ENCODE results near the gene ADD3. TPM values are rescaled to one million over a fixed set of nuclear protein-coding genes. Genes with fewer than 3 reads are reported as not detected.

ADD3 gene
- polyA plus RNA-seq, 3 donors, result 94.8 to 126 (median 111) TPM

GRCh38 chr10:110184398-110184797, 176.6 kb downstream of the ADD3 start:
- Histone ChIP-seq H3K4me1 (ENCODE audit: control insufficient read depth in 1 of 2, insufficient read depth in 2 of 2, low read length in 2 of 2) (peaks cover 0 to 13% of the 10 kb centered on the region in 2 donors), H3K4me3 (replicated peaks in 1 of 3; ENCODE audit: low read depth in 2 of 3, low read length in 3 of 3) (no peak overlapping the region), H3K36me3 (replicated peaks in 1 of 2; ENCODE audit: control insufficient read depth in 1 of 2, insufficient read depth in 2 of 2, low read length in 2 of 2) (no peaks in the 10 kb centered on the region), H3K9me3 (replicated peaks in 1 of 2; ENCODE audit: control insufficient read depth in 1 of 2, insufficient read depth in 1 of 2, low read length in 2 of 2) (no peaks in the 10 kb centered on the region), H3K79me2 (ENCODE audit: insufficient read depth, low read length) (no peaks in the 10 kb centered on the region), H4K20me1 (ENCODE audit: insufficient read depth, low read length) (no peaks in the 10 kb centered on the region), H3K9ac (ENCODE audit: insufficient read depth, low read length, poor library complexity, severe bottlenecking) (no peak overlapping the region), H3K4me2 (replicated peaks; ENCODE audit: extremely low read depth, low read length, poor library complexity, severe bottlenecking) (no peak overlapping the region), H3K27ac (ENCODE audit: low read depth in 1 of 2, low read length in 2 of 2) (no peak overlapping the region), H2AFZ (ENCODE audit: insufficient read depth, low read depth, low read length, poor library complexity, severe bottlenecking) (no peak overlapping the region), H3K27me3 (ENCODE audit: control insufficient read depth in 2 of 2, insufficient read depth in 2 of 2, low read length in 2 of 2) (no peaks in the 10 kb centered on the region)
- Mint-ChIP-seq H3K36me3 (no peaks in the 10 kb centered on the region), H3K27me3 (ENCODE audit: low read depth in 3 of 3) (peaks cover under 1 to 5% (median 2%) of the 10 kb centered on the region in 3 donors), H3K9me3 (no peaks in the 10 kb centered on the region), H3K4me3 (no peak overlapping the region), H3K4me1 (peaks cover 10% of the 10 kb centered on the region), H3K27ac (no peak overlapping the region)
- 29% methylated on average over 1 of the region's 6 CpGs for WGBS (ENCODE audit: insufficient coverage)
- intact Hi-C loops (cut with micrococcal nuclease), result no loop called here
- no peak for TF ChIP-seq CTCF (IDR thresholded peaks at IDR 0.05)
- DNase-seq, result no peak

Small RNA genes within 50 kb of the gene (small RNA-seq; reads per million reads assigned to genes)
- not detected for gene SNRPGP12 (ENCODE audit: insufficient read length, low read depth)

Other genes with a start within 250 kb of the ADD3 start
- gene XPNPEP1, start 84.5 kb upstream of the ADD3 start, polyA plus RNA-seq, result 10 to 100 TPM; 32.1 to 62.1 (median 38.4) TPM
- gene MXI1, start 199.6 kb downstream of the ADD3 start, polyA plus RNA-seq, result 10 to 100 TPM; 13.1 to 25.7 (median 21.6) TPM

Data from CD14-positive monocyte (primary cell).